HEK293T (cell line): ENCODE data around the gene SH3PXD2A.

Experiments used
- CTCF ChIA-PET: fragments of 350-600 bp; formaldehyde crosslinking; extraction: SDS; loops from one replicate; lab custom pipeline; 2021; ENCODE audit warnings: antibody characterized with exemption, inconsistent platforms; lab: Yijun Ruan, JAX
- POLR2A ChIA-PET: fragments of 350-600 bp; formaldehyde crosslinking; extraction: SDS; loops from one replicate; lab custom pipeline; 2020; ENCODE audit warnings: antibody characterized with exemption, inconsistent platforms; lab: Yijun Ruan, JAX
- DNase-seq: peaks from one replicate; pipeline ENCODE4 v3.0.0; 2012; ENCODE audit warnings: mixed read lengths; ENCODE audit errors: extremely low spot score
- ARNT ChIP-seq: fragments of 450-650 bp; IDR thresholded peaks from 2 replicates; pipeline ENCODE4 v1.6.1; 2017; ENCODE audit warnings: mild to moderate bottlenecking
- BHLHE40 ChIP-seq: fragments of 450-650 bp; IDR thresholded peaks from 2 replicates; pipeline ENCODE4 v1.6.1; 2016; ENCODE audit warnings: mild to moderate bottlenecking, moderate library complexity, borderline replicate concordance
- CTBP1 ChIP-seq: fragments of 450-650 bp; IDR thresholded peaks from 2 replicates; pipeline ENCODE4 v1.6.1; 2016; ENCODE audit warnings: borderline replicate concordance
- ELF4 ChIP-seq: fragments of 450-650 bp; IDR thresholded peaks from 2 replicates; pipeline ENCODE4 v1.6.1; 2017; ENCODE audit warnings: antibody characterized with exemption
- FOXA1 ChIP-seq: fragments of 450-650 bp; IDR thresholded peaks from 2 replicates; pipeline ENCODE4 v1.6.1; 2016; ENCODE audit warnings: mild to moderate bottlenecking
- FOXK2 ChIP-seq: fragments of 450-650 bp; IDR thresholded peaks from 2 replicates; pipeline ENCODE4 v1.6.1; 2016; ENCODE audit warnings: mild to moderate bottlenecking
- FOXM1 ChIP-seq: fragments of 450-650 bp; IDR thresholded peaks from 2 replicates; pipeline ENCODE4 v1.6.1; 2017; ENCODE audit warnings: mild to moderate bottlenecking, borderline replicate concordance
- HDGF ChIP-seq: fragments of 450-650 bp; IDR thresholded peaks from 2 replicates; pipeline ENCODE4 v1.6.1; 2017; ENCODE audit warnings: antibody characterized with exemption, borderline replicate concordance
- L3MBTL2 ChIP-seq: fragments of 450-650 bp; conservative IDR thresholded peaks from 2 replicates; pipeline ENCODE4 v1.6.1; 2016; ENCODE audit warnings: mild to moderate bottlenecking
- LEF1 ChIP-seq: fragments of 450-650 bp; IDR thresholded peaks from 2 replicates; pipeline ENCODE4 v1.6.1; 2017; ENCODE audit warnings: mild to moderate bottlenecking, borderline replicate concordance
- NFRKB ChIP-seq: fragments of 450-650 bp; IDR thresholded peaks from 2 replicates; pipeline ENCODE4 v1.6.1; 2016; ENCODE audit warnings: mild to moderate bottlenecking, moderate library complexity
- PKNOX1 ChIP-seq: fragments of 450-650 bp; IDR thresholded peaks from 2 replicates; pipeline ENCODE4 v1.6.1; 2016
- SP1 ChIP-seq: fragments of 450-650 bp; IDR thresholded peaks from 2 replicates; pipeline ENCODE4 v1.6.1; 2017
- SUZ12 ChIP-seq: fragments of 450-650 bp; IDR thresholded peaks from 2 replicates; pipeline ENCODE4 v1.6.1; 2016; ENCODE audit warnings: mild to moderate bottlenecking
- TARDBP ChIP-seq: fragments of 450-650 bp; IDR thresholded peaks from 2 replicates; pipeline ENCODE4 v1.6.1; 2016
- ZNF384 ChIP-seq: fragments of 450-650 bp; IDR thresholded peaks from 2 replicates; pipeline ENCODE4 v1.6.1; 2016

Gene SH3PXD2A

GRCh38 chr10:103549349-103549685 lies 306.1 kb downstream of the SH3PXD2A start:
- no peak for TF ChIP-seq NFRKB
- TF ChIP-seq FOXA1 = no peak
- no peak for TF ChIP-seq HDGF
- TF ChIP-seq SUZ12 = no peak
- no peak for TF ChIP-seq BHLHE40
- TF ChIP-seq PKNOX1 = no peak
- TF ChIP-seq CTBP1 = no peak
- no peak for TF ChIP-seq ELF4
- no peak for TF ChIP-seq TARDBP
- no peak for TF ChIP-seq ZNF384
- TF ChIP-seq L3MBTL2 = no peak
- ChIA-PET POLR2A (no interaction called here), CTCF (no interaction called here)
- no peak for DNase-seq

GRCh38 chr10:103548581-103549348 lies 306.6 kb downstream of the SH3PXD2A start:
- DNase-seq = no peak
- TF ChIP-seq TARDBP = no peak
- no peak for TF ChIP-seq FOXM1
- TF ChIP-seq SP1 = no peak
- TF ChIP-seq LEF1 = no peak
- no peak for TF ChIP-seq FOXK2
- no peak for TF ChIP-seq PKNOX1
- TF ChIP-seq BHLHE40 = no peak
- no peak for TF ChIP-seq ZNF384
- TF ChIP-seq ARNT = no peak
- TF ChIP-seq SUZ12 = no peak
- TF ChIP-seq FOXA1 = no peak
- no peak for TF ChIP-seq HDGF
- no peak for TF ChIP-seq ELF4
- ChIA-PET CTCF (interaction anchor here (0.8 to 1.2 kb wide), 2 partner anchors 8 to 17 kb away, joined by 3 to 4 read pairs; no protein-coding TSS in a partner anchor), POLR2A (no interaction called here)

DNA sequence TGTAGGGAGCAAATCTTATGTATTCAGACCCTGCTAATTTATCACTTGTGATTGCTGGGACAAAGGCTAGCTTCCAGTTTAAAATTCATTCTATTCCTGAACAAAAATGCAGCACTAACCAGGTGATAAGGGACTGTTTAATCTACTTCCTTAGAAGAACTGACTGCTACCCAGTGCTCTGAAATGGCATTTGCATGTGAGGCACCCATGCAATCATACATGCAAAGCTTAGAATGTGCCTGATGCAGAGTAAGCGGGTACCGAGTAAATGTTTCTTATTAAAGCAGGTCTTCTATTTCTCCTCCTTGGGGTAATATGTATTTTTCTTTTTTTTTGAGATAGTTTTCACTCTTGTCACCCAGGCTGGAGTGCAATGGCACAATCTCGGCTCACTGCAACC lies 307.4 kb downstream of the SH3PXD2A start:
- ChIA-PET POLR2A (no interaction called here), CTCF (interaction anchor here (0.8 to 1.2 kb wide), 2 partner anchors 8 to 18 kb away, joined by 3 to 4 read pairs; no protein-coding TSS in a partner anchor)
- TF ChIP-seq ZNF384 = no peak
- TF ChIP-seq BHLHE40 = no peak
- TF ChIP-seq FOXK2 = no peak
- TF ChIP-seq LEF1 = no peak
- TF ChIP-seq SUZ12 = no peak
- TF ChIP-seq FOXA1 = no peak
- TF ChIP-seq NFRKB = no peak
- TF ChIP-seq TARDBP = no peak
- no peak for TF ChIP-seq HDGF
- TF ChIP-seq SP1 = no peak
- no peak for TF ChIP-seq ELF4
- no peak for TF ChIP-seq FOXM1
- no peak for TF ChIP-seq PKNOX1
- no peak for TF ChIP-seq ARNT
- TF ChIP-seq CTBP1 = no peak
- TF ChIP-seq L3MBTL2 = no peak
- DNase-seq = no peak

DNA sequence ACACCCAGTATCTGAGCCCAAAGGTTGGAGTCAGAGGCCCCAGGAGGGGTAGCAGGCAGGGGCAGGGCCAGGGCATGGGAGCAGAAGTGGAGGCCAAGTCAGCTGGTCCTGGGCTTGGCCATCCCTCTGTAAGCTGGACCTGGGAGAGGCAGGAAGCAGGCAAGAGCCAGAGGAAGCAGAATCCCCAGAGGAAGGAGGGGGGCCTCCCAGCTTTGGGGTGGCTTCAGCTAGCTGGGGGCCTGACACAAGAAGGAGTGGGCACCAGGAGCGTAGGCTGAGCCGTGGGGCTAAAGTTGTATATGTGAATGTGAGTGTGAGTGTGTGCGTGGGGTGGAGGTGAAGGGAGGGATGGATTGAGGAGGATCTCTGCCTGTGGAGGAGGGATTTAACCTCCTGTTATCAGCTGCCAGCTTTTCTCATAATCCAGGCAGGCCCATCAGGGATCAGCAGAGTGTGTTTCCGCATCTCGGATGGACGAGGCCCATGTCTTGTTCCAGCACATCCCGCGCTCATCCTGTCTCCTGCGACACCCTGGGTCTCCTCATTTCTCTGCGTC lies 307.9 kb downstream of the SH3PXD2A start:
- TF ChIP-seq LEF1 = no peak
- no peak for TF ChIP-seq SUZ12
- no peak for TF ChIP-seq FOXK2
- no peak for TF ChIP-seq FOXM1
- no peak for TF ChIP-seq ARNT
- TF ChIP-seq ELF4 = no peak
- no peak for TF ChIP-seq BHLHE40
- TF ChIP-seq TARDBP = no peak
- no peak for TF ChIP-seq ZNF384
- TF ChIP-seq SP1 = no peak
- TF ChIP-seq HDGF = no peak
- no peak for TF ChIP-seq L3MBTL2
- TF ChIP-seq CTBP1 = no peak
- no peak for TF ChIP-seq PKNOX1
- TF ChIP-seq FOXA1 = no peak
- TF ChIP-seq NFRKB = no peak
- ChIA-PET POLR2A (no interaction called here), CTCF (interaction anchor here (1.2 to 2.3 kb wide), 2 partner anchors 17 to 18 kb away, joined by 4 to 9 read pairs; no protein-coding TSS in a partner anchor)
- DNase-seq = no peak

- DNase-seq = no peak
- CTCF ChIA-PET = interaction anchor here (2.3 kb wide), 1 partner anchor 18 kb away, joined by 9 read pairs; no protein-coding TSS in a partner anchor
- POLR2A ChIA-PET = no interaction called here
Measured at GRCh38 chr10:103546401-103546800, 309.0 kb downstream of the SH3PXD2A start.

More at GRCh38 chr10:103546401-103546800, 309.0 kb downstream of the SH3PXD2A start:
- TF ChIP-seq FOXA1 (no peak), SP1 (no peak), ZNF384 (no peak), SUZ12 (no peak), LEF1 (no peak), NFRKB (no peak), CTBP1 (no peak), ARNT (no peak), BHLHE40 (no peak)
